Measurements from ENCODE around the gene GOLGA8J. TPM values are rescaled to one million over a fixed set of nuclear protein-coding genes. Genes with fewer than 3 reads are reported as not detected.
"Not testable (repeated sequence)": the region's sequence is repeated elsewhere in the genome, so short reads cannot be mapped to it uniquely, and the experiment has no call there.

GOLGA8J gene, protein sequence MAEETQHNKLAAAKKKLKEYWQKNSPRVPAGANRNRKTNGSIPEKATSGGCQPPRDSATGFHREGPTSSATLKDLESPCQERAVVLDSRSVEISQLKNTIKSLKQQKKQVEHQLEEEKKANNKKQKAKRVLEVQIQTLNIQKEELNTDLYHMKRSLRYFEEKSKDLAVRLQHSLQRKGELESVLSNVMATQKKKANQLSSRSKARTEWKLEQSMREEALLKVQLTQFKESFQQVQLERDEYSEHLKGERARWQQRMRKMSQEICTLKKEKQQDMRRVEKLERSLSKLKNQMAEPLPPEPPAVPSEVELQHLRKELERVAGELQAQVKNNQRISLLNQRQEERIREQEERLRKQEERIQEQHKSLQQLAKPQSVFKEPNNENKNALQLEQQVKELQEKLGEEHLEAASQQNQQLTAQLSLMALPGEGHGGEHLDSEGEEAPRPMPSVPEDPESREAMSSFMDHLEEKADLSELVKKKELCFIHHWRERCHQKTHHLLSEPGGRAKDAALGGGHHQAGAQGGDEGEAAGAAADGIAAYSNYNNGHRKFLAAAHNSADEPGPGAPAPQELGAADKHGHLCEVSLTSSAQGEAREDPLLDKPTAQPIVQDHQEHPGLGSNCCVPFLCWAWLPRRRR
- 0.16 TPM for total RNA-seq
- long read RNA-seq: 0 reads

DNA sequence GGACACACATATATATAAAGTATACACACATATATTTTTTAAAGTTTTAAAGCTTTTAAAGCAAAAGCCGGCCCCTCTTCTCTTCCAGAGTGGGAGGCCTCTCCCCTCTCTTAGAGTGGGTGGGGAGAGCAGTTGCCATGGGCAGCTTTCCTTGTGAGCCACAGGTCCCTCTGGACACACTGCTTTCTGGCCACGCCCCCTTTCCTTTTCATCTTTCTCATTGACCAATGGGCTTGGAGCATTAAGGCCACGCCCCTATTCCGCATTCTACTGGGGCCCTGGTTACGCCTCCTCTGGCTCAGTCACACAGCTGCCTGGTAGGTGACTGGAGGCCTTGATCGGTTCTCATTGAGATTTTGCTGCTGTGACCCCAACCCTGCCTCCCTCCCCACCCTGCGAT, at the start of gene GOLGA8J:
Gene GOLGA8J (plus strand): TSS at position 301 of the 400 bp plus-strand sequence. CDS start 98 bp downstream, at position 399.
- DNase-seq (ENCODE audit: missing footprints): not testable (repeated sequence)

DNA sequence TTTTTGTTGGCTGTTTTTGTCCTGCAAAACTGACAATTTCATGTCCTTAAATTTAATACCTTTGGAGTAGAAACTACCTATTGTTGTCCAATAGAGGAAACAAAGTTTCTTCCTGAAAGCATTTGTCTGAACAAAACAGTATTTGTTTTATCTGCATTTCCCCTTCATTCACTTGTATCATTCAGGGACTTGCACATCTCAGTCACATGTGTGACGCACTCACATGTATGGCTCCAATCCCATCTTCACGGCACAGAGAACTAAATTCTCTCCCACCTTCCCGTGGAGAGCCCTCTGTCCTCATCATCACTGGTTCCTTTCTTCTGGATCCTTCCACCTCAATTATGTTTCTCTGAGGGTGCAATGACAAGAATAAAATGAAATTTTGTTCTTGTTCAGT, 49.5 kb upstream of the GOLGA8J start:
- intact Hi-C loops (cut with DNase I): no loop called here
- no peak for ATAC-seq
- DNase-seq (ENCODE audit: missing footprints): no peak

More for the DNA sequence above, at the start of gene GOLGA8J:
- ATAC-seq; intact Hi-C loops (cut with DNase I): not testable (repeated sequence)

- DNase-seq (ENCODE audit: missing footprints) (no peak), ATAC-seq (no peak)
- intact Hi-C loops (cut with DNase I): no loop called here
Observed at GRCh38 chr15:30033763-30034162, 49.0 kb upstream of the GOLGA8J start.

GRCh38 chr15:30036036-30036703, 46.6 kb upstream of the GOLGA8J start:
- intact Hi-C loops (cut with DNase I): no loop called here
- DNase-seq (ENCODE audit: missing footprints): no peak
- no peak for ATAC-seq

DNA sequence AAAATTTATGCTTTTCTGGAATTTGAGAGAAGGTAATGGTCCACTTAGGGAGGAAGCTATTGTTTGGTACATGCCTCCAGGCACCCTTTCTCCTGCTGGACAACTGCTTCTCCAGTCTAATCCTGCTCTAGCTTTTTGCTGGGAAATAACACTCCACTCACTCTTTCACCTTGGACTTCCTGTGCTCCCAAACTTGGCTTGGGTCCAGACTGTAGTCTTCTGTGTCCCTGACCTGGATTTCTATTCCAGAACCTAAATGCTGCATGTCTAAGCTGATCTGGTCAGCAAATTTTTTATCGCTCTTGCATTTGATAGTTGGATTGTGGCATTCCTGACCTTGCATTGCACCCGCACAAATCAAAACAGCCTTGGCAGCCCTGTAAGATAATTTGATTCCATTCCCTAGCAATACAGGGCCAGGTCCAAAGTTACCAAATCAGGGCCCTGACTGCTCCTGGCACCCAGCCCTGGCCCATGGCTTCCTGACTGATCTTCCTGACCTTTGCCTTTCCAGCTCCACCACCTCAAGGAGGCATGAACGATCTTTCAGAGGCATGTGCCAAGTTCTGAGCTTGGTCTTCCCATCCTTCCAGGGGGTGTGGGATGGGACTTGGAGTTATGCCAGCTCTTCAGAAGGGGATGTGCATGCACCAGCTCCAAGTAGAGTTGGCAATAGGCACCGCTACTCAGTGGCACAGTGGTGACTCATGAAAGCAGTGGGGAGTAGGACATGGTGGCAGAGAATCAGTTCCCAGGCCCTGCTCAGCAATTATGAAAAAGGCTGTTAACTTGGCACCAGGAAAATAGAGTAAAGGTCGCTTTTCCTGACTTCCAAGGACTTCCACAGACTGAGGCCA, 43.9 kb upstream of the GOLGA8J start:
- intact Hi-C loops (cut with DNase I): no loop called here
- DNase-seq (ENCODE audit: missing footprints) (no peak), ATAC-seq (peak; percentile 62)

DNA sequence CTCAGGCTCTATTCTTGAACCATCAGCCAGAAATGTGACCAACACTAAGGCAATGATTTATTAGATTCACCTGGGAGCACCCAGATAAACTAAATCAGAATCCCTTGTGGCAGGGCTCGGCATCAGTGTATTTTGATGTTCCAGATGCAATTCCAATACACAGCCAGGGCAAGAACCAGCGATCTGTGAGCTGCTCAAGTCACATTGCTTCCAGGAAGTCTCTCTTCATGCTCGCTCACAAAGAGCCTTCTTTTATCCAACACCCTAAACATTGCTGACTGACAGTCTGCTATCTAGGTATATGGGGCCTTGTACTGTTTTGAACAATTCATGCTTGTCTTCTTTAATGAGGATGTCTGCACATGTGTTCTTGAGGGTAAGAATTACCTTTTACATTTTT, 40.9 kb upstream of the GOLGA8J start:
- intact Hi-C loops (cut with DNase I): no loop called here
- DNase-seq (ENCODE audit: missing footprints) (no peak), ATAC-seq (no peak)

DNA sequence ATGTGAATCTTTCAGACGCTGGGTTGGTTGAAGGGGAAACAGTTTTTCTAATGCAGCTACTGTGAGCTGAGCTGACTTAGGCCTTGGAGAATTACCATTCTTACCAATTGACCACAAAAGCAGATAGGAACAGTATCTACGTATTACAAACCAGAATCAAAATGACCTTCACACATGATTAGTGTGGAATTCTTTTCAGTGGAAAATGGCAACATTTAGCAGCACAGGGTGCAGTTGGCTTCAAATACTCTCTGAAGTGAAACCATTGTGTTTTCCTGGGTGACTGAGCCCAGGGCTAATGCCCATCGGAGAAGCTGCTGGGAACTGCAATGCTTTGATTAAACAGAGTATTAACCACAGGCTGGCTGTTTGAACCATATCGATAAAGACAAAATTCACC, 40.2 kb upstream of the GOLGA8J start:
- ATAC-seq (no peak), DNase-seq (ENCODE audit: missing footprints) (no peak)
- intact Hi-C loops (cut with DNase I): no loop called here

DNA sequence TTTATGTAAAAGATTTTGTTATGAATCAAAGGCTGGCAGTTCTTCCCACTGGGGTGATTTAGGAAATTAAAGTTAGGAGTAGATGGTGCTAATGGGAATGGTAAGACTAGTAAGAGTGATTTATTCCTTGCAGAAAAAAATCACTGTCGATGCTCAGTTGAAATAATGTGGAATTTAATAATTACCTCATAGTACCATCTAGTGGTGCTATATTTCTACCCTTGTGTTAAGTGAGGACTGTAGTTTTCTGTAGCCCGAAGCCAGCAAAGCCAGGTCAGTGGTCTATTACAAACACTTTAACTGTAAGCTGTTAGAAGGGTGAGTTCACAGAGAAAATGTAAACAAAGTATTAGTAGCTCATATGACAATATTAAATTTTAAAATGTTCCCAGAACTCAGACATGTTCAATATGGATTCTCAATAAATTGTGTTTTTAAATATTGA, 39.5 kb upstream of the GOLGA8J start:
- ATAC-seq: no peak
- intact Hi-C loops (cut with DNase I): no loop called here
- no peak for DNase-seq (ENCODE audit: missing footprints)

- intact Hi-C loops (cut with DNase I): no loop called here
- no peak for DNase-seq (ENCODE audit: missing footprints)
- no peak for ATAC-seq
Observed at GRCh38 chr15:30044377-30044776, 38.4 kb upstream of the GOLGA8J start.

DNA sequence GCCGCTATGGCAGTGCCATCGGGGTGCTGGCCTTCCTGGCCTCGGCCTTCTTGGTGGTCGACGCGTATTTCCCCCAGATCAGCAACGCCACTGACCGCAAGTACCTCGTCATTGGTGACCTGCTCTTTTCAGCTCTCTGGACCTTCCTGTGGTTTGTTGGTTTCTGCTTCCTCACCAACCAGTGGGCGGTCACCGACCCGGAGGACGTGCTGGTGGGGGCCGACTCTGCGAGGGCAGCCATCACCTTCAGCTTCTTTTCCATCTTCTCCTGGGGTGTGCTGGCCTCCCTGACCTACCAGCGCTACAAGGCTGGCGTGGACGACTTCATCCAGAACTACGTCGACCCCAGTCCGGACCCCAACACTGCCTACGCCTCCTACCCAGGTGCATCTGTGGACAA, 37.9 kb upstream of the GOLGA8J start:
- ATAC-seq; intact Hi-C loops (cut with DNase I); DNase-seq (ENCODE audit: missing footprints): not testable (repeated sequence)

DNA sequence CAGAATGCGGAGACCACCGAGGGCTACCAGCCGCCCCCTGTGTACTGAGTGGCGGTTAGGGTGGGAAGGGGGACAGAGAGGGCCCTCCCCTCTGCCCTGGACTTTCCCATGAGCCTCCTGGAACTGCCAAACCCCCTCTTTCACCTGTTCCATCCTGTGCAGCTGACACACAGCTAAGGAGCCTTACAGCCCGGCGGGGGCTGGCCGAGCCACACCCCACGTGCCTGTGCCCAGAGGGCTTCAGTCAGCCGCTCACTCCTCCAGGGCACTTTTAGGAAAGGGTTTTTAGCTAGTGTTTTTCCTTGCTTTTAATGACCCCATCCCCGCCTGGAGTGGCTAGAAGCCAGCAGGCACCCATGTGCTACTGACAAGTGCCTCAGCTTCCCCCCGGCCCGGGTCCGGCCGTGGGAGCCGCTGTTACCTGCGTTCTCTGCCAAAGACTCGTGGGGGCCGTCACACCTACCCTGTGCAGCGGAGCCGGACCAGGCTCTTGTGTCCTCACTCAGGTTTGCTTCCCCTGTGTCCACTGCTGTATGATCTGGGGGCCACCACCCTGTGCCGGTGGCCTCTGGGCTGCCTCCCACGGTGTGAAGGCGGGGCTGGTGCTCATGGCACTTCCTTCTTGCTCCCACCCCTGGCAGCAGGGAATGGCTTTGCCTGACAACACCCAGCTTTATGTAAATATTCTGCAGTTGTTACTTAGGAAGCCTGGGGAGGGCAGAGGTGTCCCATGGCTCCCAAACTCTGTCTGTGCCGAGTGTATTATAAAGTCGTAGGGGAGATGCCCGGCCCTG, 37.3 kb upstream of the GOLGA8J start:
- ATAC-seq; DNase-seq (ENCODE audit: missing footprints); intact Hi-C loops (cut with DNase I): not testable (repeated sequence)

DNA sequence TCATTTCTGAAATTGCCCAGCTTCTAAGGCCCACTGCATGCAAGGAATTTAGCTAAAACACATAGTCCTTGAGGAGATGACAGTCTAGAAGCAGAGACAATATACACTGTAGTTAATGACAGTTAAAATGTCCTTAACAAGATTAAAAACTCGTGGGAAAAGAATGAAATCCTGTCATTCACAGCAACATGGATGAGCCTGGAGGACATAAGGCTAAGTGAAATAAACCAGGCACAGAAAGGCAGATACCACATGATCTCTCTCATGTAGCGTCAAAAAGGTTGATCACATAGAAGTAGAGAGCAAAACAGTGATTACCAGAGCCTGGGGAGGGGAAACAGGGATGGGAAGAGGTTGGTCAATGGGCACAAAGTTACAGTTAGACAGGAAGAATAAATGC, 36.3 kb upstream of the GOLGA8J start:
- intact Hi-C loops (cut with DNase I): no loop called here
- no peak for DNase-seq (ENCODE audit: missing footprints)
- no peak for ATAC-seq

DNA sequence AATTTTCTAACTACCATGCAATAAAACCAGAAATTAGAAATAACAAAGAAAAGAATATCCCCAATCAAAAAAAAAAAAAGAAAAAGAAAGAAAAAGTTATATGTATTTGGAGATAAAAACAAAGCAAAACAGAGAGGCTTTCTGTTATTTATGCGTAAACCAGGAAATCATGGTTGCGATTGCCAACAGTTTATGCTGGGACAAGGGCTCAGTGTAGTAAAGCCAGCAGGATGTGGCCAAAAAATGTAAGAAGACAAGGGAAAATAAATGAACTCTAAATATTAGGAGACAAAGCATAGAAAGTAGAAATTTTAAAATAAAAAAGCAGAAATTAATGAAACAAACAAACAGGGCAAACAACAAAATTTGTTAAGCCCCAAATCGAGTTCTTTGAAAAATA, 27.2 kb upstream of the GOLGA8J start:
- ATAC-seq (no peak), DNase-seq (ENCODE audit: missing footprints) (no peak)
- intact Hi-C loops (cut with DNase I): no loop called here

- ATAC-seq (no peak), DNase-seq (ENCODE audit: missing footprints) (no peak)
- intact Hi-C loops (cut with DNase I): no loop called here
Observed at GRCh38 chr15:30056166-30056565, 26.6 kb upstream of the GOLGA8J start.

- intact Hi-C loops (cut with DNase I): no loop called here
- ATAC-seq (no peak), DNase-seq (ENCODE audit: missing footprints) (no peak)
Observed at GRCh38 chr15:30059771-30060170, 23.0 kb upstream of the GOLGA8J start.

- DNase-seq (ENCODE audit: missing footprints) (no peak), ATAC-seq (no peak)
- intact Hi-C loops (cut with DNase I): no loop called here
Observed at GRCh38 chr15:30062881-30063280, 19.9 kb upstream of the GOLGA8J start.

- peak; percentile 61 for ATAC-seq
- DNase-seq (ENCODE audit: missing footprints): no peak
- intact Hi-C loops (cut with DNase I): no loop called here
Observed at GRCh38 chr15:30063835-30064546, 18.8 kb upstream of the GOLGA8J start.
